GM18858 (cell line): ENCODE measurements around the gene FKBP10.
"Not testable (repeated sequence)": the region's sequence is repeated elsewhere in the genome, so short reads cannot be mapped to it uniquely, and the experiment has no call there.

Experiments
- ATAC-seq: cut with Tn5 transposase; IDR thresholded peaks from one replicate; pipeline ENCODE4 v1.9.1; 2021; ENCODE audit not compliant: unreplicated experiment

The FKBP10 gene

GRCh38 chr17:41810659-41811548 is 1.9 kb upstream of the FKBP10 start:
- no peak for ATAC-seq

GRCh38 chr17:41811549-41812380 is 1.0 kb upstream of the FKBP10 start, which contains the start of gene P3H4:
P3H4 (minus strand) TSS chr17:41811949; CDS start chr17:41811915, 34 bp downstream.
- no peak for ATAC-seq

- ATAC-seq: no peak
Observed at GRCh38 chr17:41813152-41813680, 412 bp downstream of the FKBP10 start.

GRCh38 chr17:41813699-41814124 is 908 bp downstream of the FKBP10 start:
- no peak for ATAC-seq

GRCh38 chr17:41814195-41814594 is 1.4 kb downstream of the FKBP10 start:
- ATAC-seq: no peak

- ATAC-seq: no peak
Observed at GRCh38 chr17:41816637-41817320, 4.0 kb downstream of the FKBP10 start.

GRCh38 chr17:41818024-41818423 is 5.2 kb downstream of the FKBP10 start:
- no peak for ATAC-seq

GRCh38 chr17:41821776-41822175 is 9.0 kb downstream of the FKBP10 start:
- ATAC-seq: no peak

GRCh38 chr17:41822216-41823140 is 9.7 kb downstream of the FKBP10 start:
- ATAC-seq: no peak

- ATAC-seq: no peak
Observed at GRCh38 chr17:41823141-41823524, 10.3 kb downstream of the FKBP10 start.

- no peak for ATAC-seq
Observed at GRCh38 chr17:41823580-41823979, 10.8 kb downstream of the FKBP10 start.

GRCh38 chr17:41824086-41824485 is 11.3 kb downstream of the FKBP10 start:
- no peak for ATAC-seq

- ATAC-seq: no peak
Observed at GRCh38 chr17:41825175-41825845, 12.5 kb downstream of the FKBP10 start.

- ATAC-seq: not testable (repeated sequence)
Observed at GRCh38 chr17:41829961-41830360, 17.2 kb downstream of the FKBP10 start.

- ATAC-seq: no peak
Observed at GRCh38 chr17:41835214-41835799, 22.5 kb downstream of the FKBP10 start.

- no peak for ATAC-seq
Observed at GRCh38 chr17:41835800-41836549, 23.2 kb downstream of the FKBP10 start, which contains the start of gene NT5C3B. NT5C3B (minus strand) TSS chr17:41836232; CDS start chr17:41836193, 39 bp downstream.

- no peak for ATAC-seq
Observed at GRCh38 chr17:41836550-41837196, 23.9 kb downstream of the FKBP10 start.
